Activated CD4-positive, CD25-positive, alpha-beta regulatory T cell treated with anti-CD3 and anti-CD28 coated beads, Interleukin-2, amount 50 U/mL, for 72 hours (primary cell): ENCODE data around the gene LRRC37B.
"Not testable (repeated sequence)": the region's sequence is repeated elsewhere in the genome, so short reads cannot be mapped to it uniquely, and the experiment has no call there.

ENCODE experiments used
- DNase-seq: peaks from one replicate; pipeline ENCODE4 v3.0.0; 2021

The LRRC37B gene

DNA sequence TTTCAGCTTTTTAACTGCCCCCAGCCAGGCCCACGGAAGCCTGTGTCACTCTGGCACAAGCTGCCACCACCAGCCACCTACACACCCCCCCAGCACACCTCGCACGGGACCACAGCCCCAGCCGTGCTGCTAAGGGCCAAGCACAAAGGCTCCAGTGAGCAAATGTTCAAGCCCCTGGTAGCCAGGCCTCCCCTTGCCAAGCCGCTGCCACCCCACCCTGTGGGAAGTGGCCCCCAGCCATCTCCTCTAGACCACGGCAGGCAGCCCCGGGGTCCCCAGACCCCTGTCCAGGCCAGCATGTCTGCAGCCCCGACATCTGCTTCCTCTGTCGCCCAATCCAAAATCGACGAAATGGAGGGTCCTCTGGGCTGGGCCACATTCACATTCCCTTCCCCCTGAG is 35.1 kb downstream of the LRRC37B start:
- not testable (repeated sequence) for DNase-seq

DNA sequence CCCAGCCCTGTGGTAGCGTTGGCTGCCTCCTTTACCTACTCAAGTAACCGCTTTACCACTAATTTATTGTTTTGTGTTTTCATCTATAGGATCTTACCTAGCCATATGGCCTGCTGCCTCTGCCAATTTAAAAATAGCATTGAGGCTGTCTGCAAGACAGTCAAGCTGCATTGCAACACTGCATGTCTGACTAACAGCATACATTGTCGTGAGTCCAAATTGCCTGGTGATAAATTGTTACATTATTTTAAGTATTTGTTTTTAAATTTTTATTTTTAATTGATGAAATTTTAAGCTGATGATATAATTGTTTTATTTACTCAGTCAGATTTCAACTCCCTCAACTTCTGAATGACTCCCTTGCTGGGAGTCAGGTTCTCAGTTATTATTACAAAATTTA is 38.4 kb downstream of the LRRC37B start:
- not testable (repeated sequence) for DNase-seq

- not testable (repeated sequence) for DNase-seq
Observed at GRCh38 chr17:32047663-32048062, 40.5 kb downstream of the LRRC37B start.

DNA sequence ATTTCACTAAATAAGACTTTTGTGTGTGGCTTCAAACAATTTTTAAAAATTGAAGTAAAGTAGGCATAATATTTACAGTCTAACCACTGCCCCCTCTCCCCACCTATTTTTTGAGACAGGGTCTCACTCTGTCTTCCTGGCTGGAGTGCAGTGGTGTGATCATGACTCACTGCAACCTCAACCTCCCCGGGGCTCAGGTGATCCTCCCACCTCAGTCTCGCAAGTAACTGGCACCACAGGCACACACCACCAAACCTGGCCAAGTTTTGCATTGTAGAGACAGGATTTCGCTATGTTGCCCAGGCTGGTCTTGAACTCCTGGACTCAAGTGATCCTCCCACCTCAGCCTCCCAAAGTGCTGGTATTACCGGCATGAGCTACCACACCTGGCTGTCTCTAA is 47.8 kb downstream of the LRRC37B start:
- not testable (repeated sequence) for DNase-seq

DNA sequence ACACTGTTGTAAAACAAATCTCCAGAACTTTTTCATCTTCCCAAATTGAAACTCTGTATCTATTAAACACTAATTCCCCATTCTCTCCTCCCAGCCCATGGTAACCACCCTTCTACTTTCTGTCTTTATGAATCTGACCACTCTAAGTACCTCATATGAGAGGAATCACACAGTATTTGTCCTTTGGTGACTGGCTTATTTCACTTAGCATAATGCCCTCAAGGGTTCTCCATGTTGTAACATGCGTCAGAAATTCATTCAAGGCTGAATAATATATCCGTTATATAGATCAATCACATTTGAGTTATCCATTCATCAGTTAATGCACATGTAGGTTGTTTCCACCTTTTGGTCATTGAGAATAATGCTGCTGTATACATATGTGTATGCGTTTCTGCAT is 48.2 kb downstream of the LRRC37B start:
- DNase-seq: not testable (repeated sequence)

DNA sequence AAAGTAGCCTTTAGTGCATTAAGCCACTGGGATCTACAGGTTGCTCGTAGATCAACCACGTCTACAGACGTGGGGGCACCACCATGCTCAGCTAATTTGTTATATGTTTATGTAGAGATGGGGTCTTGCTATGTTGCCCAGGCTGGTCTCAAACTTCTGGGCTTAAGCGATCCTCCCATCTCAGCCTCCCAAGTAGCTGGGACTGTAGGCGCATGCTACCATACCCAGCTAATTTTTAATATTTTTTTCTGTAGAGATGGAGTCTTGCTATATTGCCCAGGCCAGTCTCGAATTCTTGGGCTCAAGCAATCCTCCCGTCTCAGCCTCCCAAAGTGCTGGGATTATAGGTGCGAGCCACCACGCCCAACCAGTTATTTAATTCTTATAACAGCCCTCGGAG is 49.3 kb downstream of the LRRC37B start:
- DNase-seq: not testable (repeated sequence)

- not testable (repeated sequence) for DNase-seq
Observed at GRCh38 chr17:32057460-32058105, 50.4 kb downstream of the LRRC37B start.

DNA sequence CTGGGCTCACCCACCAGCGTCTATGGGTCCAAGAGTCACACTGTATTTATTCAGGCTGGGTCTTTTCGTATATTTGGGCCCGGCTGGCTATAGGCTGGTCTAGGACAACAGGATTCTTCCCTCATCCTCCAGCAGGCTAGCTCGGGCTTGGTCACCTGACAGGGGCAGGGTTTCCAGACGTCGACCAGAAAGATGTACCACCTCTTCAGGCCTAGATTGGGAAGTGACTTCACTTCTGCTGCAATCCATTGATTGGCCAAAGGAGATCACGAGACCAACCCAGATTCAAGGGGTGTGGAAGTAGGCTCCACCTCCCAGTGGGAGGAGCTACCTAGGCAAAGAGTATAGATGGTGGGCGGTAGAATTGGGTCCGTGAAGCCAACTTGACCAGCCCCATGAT is 53.5 kb downstream of the LRRC37B start:
- not testable (repeated sequence) for DNase-seq

- not testable (repeated sequence) for DNase-seq
Observed at GRCh38 chr17:32061840-32062239, 54.7 kb downstream of the LRRC37B start.

GRCh38 chr17:32064091-32064490 is 56.9 kb downstream of the LRRC37B start:
- DNase-seq: not testable (repeated sequence)

- DNase-seq: not testable (repeated sequence)
Observed at GRCh38 chr17:32066123-32066680, 59.0 kb downstream of the LRRC37B start.

DNA sequence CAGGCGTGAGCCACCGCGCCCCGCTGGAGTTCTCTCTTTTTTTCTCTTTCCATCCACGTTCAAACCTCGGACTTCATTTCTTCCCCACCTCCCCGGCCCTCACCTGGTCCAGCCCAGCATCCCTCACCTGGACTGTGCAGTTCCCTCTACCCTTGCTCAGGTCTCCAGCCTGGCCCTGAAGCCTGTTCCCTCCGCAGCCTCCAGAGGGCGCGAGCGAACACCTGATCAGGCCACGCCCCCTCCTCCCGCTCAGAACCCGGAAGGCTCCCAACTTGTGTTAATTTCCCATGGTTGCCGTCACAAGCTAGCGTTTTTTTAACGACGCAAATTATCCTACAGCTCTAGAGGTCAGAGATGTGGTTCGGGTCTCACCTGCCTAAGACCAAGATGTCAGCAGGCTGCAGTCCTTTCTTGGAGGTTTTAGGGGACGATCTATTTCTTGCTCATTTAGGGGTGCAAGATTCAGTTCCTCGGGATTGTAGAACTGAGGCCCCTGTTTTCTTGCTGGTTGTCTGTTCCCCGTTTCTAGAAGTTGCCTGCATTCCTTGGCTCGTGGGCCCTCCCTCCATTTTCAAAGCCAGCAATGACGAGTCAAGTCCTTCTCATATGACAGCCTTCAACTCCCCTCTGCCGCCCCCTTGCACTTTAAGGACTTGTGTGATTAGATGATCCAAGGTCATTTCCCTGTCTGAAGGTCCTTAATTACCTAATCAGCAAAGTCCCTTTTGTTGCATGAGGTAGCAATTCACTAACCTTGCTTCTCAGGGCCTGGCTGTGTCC is 59.9 kb downstream of the LRRC37B start:
- DNase-seq: peak; percentile 58

DNA sequence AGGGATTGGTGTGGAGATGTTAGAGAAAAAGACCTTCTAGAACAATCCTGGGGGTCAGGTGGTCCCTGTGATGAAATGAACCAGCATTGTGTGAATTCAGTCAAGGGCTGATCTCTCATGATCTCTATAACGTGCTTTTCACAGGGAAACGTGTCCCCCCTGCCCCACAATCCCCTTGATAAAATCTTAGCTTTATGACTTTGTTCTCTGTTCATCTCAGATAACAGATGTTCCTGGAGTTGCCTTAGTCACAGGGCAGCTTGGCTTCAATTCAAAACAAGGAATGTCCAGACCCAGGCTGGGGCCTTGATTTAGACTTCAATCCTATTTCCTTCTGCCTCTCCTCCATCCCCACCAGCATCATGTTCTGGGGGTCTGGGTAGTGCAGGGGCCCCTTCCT is 61.9 kb downstream of the LRRC37B start:
- not testable (repeated sequence) for DNase-seq

DNA sequence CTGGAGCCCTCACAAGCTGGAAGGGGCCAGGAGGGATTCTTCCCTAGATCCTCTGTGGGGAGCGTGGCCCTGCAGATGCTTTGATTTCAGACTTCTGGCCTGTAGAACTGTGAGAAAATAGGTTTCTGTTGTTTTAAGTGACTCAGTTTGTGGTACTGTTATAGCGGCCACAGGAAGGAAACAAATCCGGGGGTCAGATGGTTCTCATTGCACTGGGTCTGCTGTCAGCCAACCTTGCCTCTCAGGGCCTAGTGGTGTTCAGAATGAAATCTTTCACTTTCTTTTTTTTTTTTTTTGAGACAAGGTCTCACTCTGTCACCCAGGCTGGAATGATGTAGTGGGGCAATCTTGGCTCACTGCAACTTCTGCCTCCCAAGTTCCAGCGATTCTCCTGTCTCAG is 64.8 kb downstream of the LRRC37B start:
- DNase-seq: not testable (repeated sequence)

GRCh38 chr17:32073131-32073530 is 65.9 kb downstream of the LRRC37B start:
- DNase-seq: not testable (repeated sequence)

DNA sequence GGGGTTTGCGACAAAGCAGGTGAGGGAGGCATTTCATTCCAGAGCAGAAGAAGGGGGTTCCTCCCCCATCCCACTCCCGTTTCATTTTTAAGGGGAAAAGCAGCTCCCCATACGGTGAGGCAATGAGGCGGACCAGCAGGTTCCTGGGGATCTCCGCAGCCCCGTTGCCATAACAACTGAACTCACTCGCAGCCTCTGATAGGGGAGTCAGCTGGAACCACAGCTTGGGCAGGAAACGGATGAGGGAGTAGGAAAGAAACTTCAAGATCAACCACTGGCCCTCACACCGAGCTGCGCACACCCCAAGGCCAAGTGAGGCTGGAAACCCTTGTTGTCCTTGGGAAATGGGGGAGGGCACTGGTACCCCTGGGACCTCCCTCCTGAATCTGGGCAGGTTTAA is 72.6 kb downstream of the LRRC37B start:
- peak; percentile 58 for DNase-seq

DNA sequence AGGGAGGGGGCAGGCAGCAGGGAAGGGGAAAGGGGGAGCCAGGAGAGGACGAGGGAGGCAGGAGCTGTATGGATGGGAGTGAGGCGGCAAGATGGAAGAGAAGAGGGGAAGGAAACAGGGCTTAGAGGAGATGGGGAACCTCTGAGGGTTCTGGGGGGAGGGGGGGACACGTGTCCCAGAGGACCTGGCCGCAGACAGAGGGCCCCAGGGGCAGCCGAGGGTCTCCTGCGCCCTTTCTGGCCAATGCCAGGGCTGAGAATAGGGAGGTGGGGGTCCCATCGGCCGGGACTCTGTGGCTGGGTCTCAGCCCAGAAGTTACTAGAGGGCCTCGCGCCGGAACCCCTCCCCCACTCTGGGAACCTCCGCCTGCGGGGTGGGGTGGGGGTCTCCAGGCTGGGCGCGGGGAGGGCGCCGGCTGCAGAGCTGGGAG is 76.4 kb downstream of the LRRC37B start:
- peak; percentile 33 for DNase-seq

DNA sequence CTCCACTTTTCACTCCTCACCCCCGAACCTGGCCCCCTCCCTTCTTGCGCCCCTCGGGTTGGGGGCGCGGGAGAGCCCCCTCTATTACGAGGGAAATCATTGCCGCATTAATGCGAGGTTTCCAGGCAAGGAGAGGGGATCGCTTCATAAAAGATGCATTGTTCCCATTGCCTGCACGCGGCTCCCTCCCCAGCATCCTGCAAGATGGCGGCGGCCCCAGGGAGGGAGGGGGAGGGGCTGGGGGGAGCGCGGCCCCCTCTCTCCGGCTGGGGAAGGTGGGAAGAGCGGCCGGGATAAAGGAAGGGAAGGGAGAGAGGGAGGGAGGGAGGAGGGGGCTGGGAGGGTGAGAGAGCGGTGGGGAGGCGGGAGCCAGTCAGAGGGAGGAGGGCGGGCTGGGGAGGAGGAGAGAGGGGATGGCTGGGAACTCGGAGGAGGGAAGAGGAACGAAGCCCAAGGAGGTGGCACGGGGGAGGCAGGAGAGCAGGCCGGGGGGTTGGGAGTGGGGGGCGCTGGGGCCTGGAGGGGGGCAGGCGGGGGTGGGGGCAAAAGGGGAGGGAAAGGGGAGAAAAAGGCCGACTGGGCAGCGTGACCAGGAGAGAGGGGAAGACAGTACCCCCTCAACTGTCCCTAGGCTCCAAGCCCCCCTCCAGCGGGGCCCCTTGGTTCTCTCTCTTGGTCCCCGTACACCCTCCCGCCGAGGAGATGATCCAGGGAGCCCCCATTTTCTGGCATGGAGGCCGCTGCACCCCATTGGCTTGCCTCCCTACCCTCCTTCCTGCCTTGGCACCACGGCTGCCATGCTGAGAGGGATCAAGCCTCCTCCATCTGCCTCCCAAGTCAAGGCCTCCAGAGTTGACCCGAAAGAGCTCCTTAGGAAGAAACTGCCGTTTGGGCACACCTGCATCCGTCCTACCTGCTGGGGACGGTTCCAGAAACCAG is 77.1 kb downstream of the LRRC37B start:
- peak; percentile 46 for DNase-seq

DNA sequence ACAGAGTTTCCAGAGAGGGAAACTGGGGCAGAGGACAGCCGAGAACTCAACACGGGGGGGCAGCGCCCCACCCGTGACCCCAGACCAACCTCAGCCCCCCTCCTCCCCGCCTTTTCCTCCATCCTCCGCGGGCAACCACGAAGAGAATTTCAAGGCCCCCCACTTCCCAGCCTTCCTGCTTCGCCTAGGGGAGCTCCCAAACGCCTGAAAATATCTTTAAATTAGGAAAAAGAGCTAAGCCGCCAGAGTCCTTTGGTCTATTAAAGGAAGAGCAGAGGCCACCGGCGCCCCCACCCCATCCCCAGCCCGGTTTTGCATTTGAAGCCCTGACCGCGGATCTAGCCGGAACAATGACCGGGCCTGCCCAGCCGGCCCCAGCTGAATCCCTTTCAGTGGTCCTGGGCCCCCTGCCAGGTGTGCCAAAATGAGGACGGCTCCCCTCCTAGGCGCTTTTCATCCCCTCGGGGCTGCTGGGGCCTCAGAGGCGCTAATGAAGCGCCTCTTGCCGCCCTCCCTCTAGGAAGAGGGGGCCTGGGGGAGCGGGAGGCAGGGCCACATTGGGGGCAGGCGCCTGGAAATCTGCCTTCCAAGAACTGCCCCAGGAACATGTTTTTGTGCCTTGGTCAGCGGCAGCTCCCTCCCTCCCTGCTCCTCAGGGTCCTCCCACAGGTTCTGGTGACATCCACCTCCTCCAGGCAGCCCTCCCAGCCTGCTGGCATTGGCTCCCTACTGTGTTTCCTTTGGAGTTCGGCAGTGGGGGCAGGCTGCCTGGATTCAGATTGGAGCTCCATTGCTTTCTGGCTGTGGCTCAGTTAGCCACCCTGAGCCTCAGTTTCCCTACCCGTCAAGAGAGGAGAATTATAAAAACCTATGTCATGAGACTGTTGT is 78.0 kb downstream of the LRRC37B start:
- not testable (repeated sequence) for DNase-seq

DNA sequence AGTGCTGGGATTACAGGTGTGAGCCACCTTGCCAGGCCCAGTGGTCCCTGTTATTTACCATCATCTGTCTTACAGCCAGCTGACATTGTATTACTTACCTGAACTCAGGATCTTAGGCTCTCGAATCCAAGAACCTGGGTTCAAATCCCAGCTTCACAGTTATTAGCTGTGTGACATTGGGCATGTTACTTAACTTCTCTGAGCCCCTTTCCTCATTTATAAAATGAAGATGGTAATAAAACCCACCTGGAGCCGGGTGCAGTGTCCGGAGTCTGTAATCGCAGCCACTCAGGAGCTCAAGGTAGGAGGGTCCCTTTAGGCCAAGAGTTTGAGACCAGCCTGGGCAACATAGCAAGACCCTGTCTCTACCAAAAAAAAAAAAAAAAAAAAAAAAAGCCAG is 79.7 kb downstream of the LRRC37B start:
- not testable (repeated sequence) for DNase-seq

- DNase-seq: not testable (repeated sequence)
Observed at GRCh38 chr17:32092062-32092461, 84.9 kb downstream of the LRRC37B start.

- no peak for DNase-seq
Observed at GRCh38 chr17:32099686-32100085, 92.5 kb downstream of the LRRC37B start.
